NCI-H446 treated with DMSO at 0.1 percent for 48 hours (cell line): ENCODE results near the gene CAPN12.

Experiments used
- DNase-seq: peaks from one replicate; lab custom pipeline; 2025; lab: John Stamatoyannopoulos, UW

CAPN12 gene

GRCh38 chr19:38709671-38710415 is 34.4 kb downstream of the CAPN12 start:
- DNase-seq = no peak

GRCh38 chr19:38709119-38709518 is 35.2 kb downstream of the CAPN12 start:
- no peak for DNase-seq

GRCh38 chr19:38708413-38709024 is 35.8 kb downstream of the CAPN12 start:
- no peak for DNase-seq

GRCh38 chr19:38707512-38708114 is 36.7 kb downstream of the CAPN12 start:
- DNase-seq = no peak

GRCh38 chr19:38706792-38707511 is 37.3 kb downstream of the CAPN12 start:
- DNase-seq = no peak

- DNase-seq = no peak
Measured at GRCh38 chr19:38705197-38706019, 38.9 kb downstream of the CAPN12 start.

GRCh38 chr19:38704488-38705026 is 39.7 kb downstream of the CAPN12 start:
- DNase-seq = no peak

- DNase-seq = no peak
Measured at GRCh38 chr19:38703509-38703908, 40.8 kb downstream of the CAPN12 start.

- DNase-seq = no peak
Measured at GRCh38 chr19:38702278-38702677, 42.0 kb downstream of the CAPN12 start.

GRCh38 chr19:38701455-38702063 is 42.7 kb downstream of the CAPN12 start:
- no peak for DNase-seq

GRCh38 chr19:38700902-38701454 is 43.3 kb downstream of the CAPN12 start:
- no peak for DNase-seq

- no peak for DNase-seq
Measured at GRCh38 chr19:38700350-38700901, 43.8 kb downstream of the CAPN12 start.

- DNase-seq = no peak
Measured at GRCh38 chr19:38699647-38700349, 44.5 kb downstream of the CAPN12 start.

GRCh38 chr19:38699027-38699346 is 45.3 kb downstream of the CAPN12 start:
- DNase-seq = no peak

GRCh38 chr19:38698225-38699026 is 45.8 kb downstream of the CAPN12 start:
- no peak for DNase-seq

- DNase-seq = no peak
Measured at GRCh38 chr19:38697641-38698071, 46.6 kb downstream of the CAPN12 start.

GRCh38 chr19:38697197-38697596 is 47.1 kb downstream of the CAPN12 start:
- DNase-seq = no peak

GRCh38 chr19:38696729-38697055 is 47.6 kb downstream of the CAPN12 start:
- no peak for DNase-seq
